WTC11 (cell line): ENCODE data around the gene KCNB1. TPM values are rescaled to one million over a fixed set of nuclear protein-coding genes. Genes with fewer than 3 reads are reported as not detected.

Experiments
- ATAC-seq: fragments of 200-7000 bp; cut with Tn5 transposase; 2 replicates; pipeline ENCODE4 v1.10.0; 2021; ENCODE audit warnings: mild to moderate bottlenecking, moderate library complexity
- CTCF ChIA-PET: fragments of 300-600 bp; sonication (Branson Sonifier 250); formaldehyde crosslinking; loops from one replicate; lab custom pipeline; 2021; ENCODE audit warnings: antibody characterized with exemption; lab: Charles Lee
- POLR2A ChIA-PET: fragments of 350-600 bp; sonication (Branson Sonifier 250); formaldehyde crosslinking; loops from one replicate; lab custom pipeline; 2021; ENCODE audit warnings: antibody characterized with exemption; lab: Charles Lee
- DNase-seq: peaks from one replicate; pipeline ENCODE4 v3.0.0; 2021; ENCODE audit warnings: low spot score
- H3K27ac Mint-ChIP-seq: 2 replicates; pipeline ENCODE4 v1.8.0; 2021; ENCODE audit warnings: mixed read lengths
- H3K27me3 Mint-ChIP-seq: 2 replicates; pipeline ENCODE4 v1.8.0; 2021; ENCODE audit warnings: low read depth, mild to moderate bottlenecking, moderate library complexity, mixed read lengths
- H3K36me3 Mint-ChIP-seq: 2 replicates; pipeline ENCODE4 v1.8.0; 2021; ENCODE audit warnings: mixed read lengths
- H3K4me1 Mint-ChIP-seq: 2 replicates; pipeline ENCODE4 v1.8.0; 2022; ENCODE audit warnings: mixed read lengths
- H3K4me3 Mint-ChIP-seq: 2 replicates; pipeline ENCODE4 v1.8.0; 2021; ENCODE audit warnings: mild to moderate bottlenecking, moderate library complexity, mixed read lengths
- H3K9me3 Mint-ChIP-seq: 2 replicates; pipeline ENCODE4 v1.8.0; 2021; ENCODE audit warnings: mixed read lengths
- AFF4 ChIP-seq: sonication (generic); formaldehyde crosslinking; IDR thresholded peaks from 2 replicates; pipeline ENCODE4 v1.8.1; 2023; ENCODE audit warnings: mild to moderate bottlenecking, missing genetic modification reagents, borderline replicate concordance
- ATF2 ChIP-seq: sonication (generic); formaldehyde crosslinking; IDR thresholded peaks from 2 replicates; pipeline ENCODE4 v1.8.1; 2022; ENCODE audit warnings: low read depth, missing genetic modification reagents, borderline replicate concordance
- CBFB ChIP-seq: sonication (generic); formaldehyde crosslinking; IDR thresholded peaks from 2 replicates; pipeline ENCODE4 v1.8.1; 2022; ENCODE audit warnings: mild to moderate bottlenecking, low read depth, missing genetic modification reagents
- CREB1 ChIP-seq: sonication (generic); formaldehyde crosslinking; IDR thresholded peaks from 2 replicates; pipeline ENCODE4 v1.8.0; 2023; ENCODE audit warnings: mild to moderate bottlenecking, missing genetic modification reagents
- EMX1 ChIP-seq: fragments of 250-450 bp; sonication (Bioruptor Pico); IDR thresholded peaks from 2 replicates; pipeline ENCODE4 v1.8.0; 2021; ENCODE audit warnings: mild to moderate bottlenecking
- GRHL2 ChIP-seq: fragments of 250-450 bp; sonication (Bioruptor Pico); IDR thresholded peaks from 2 replicates; pipeline ENCODE4 v1.8.0; 2022; ENCODE audit warnings: mild to moderate bottlenecking, moderate library complexity; ENCODE audit not compliant: insufficient replicate concordance, severe bottlenecking
- MXD4 ChIP-seq: fragments of 250-450 bp; sonication (Bioruptor Pico); IDR thresholded peaks from 2 replicates; pipeline ENCODE4 v1.8.0; 2021; ENCODE audit warnings: mild to moderate bottlenecking, moderate library complexity, borderline replicate concordance
- RORB ChIP-seq: fragments of 250-450 bp; sonication (Bioruptor Pico); IDR thresholded peaks from 2 replicates; pipeline ENCODE4 v1.9.0; 2021; ENCODE audit warnings: mild to moderate bottlenecking
- SP1 ChIP-seq: sonication (generic); formaldehyde crosslinking; conservative IDR thresholded peaks from 2 replicates; pipeline ENCODE4 v1.8.1; 2022; ENCODE audit warnings: missing genetic modification reagents
- TCF7 ChIP-seq: sonication (generic); formaldehyde crosslinking; IDR thresholded peaks from 2 replicates; pipeline ENCODE4 v1.8.0; 2022; ENCODE audit warnings: mild to moderate bottlenecking, low read depth, missing genetic modification reagents, moderate library complexity
- TEAD1 ChIP-seq: sonication (generic); formaldehyde crosslinking; IDR thresholded peaks from 2 replicates; pipeline ENCODE4 v1.8.0; 2022; ENCODE audit warnings: mild to moderate bottlenecking, missing genetic modification reagents
- ZNF138 ChIP-seq: sonication (generic); formaldehyde crosslinking; conservative IDR thresholded peaks from 2 replicates; pipeline ENCODE4 v1.8.1; 2022; ENCODE audit warnings: mild to moderate bottlenecking, moderate library complexity, missing genetic modification reagents
- ZNF281 ChIP-seq: sonication (generic); formaldehyde crosslinking; IDR thresholded peaks from 2 replicates; pipeline ENCODE4 v1.8.0; 2023; ENCODE audit warnings: mild to moderate bottlenecking, missing genetic modification reagents
- ZNF416 ChIP-seq: fragments of 250-450 bp; sonication (Bioruptor Pico); IDR thresholded peaks from 2 replicates; pipeline ENCODE4 v1.9.0; 2021; ENCODE audit warnings: mild to moderate bottlenecking, inconsistent platforms
- ZSCAN18 ChIP-seq: fragments of 250-450 bp; sonication (Bioruptor Pico); IDR thresholded peaks from 2 replicates; pipeline ENCODE4 v2.1.2; 2022; ENCODE audit warnings: mild to moderate bottlenecking, moderate library complexity
- total RNA-seq: library from RNA; stranded (reverse); gene quantifications from 3 replicates; pipeline ENCODE4 v1.2.3, GENCODE V29; 2021
- TF ChIP-seq, protein P1 (sequence below): sonication (generic); formaldehyde crosslinking; IDR thresholded peaks from 2 replicates; pipeline ENCODE4 v1.8.0; 2023; ENCODE audit warnings: missing genetic modification reagents

Gene KCNB1
- total RNA-seq, 1 experiment from 2014 or later: 1.1 TPM

DNA sequence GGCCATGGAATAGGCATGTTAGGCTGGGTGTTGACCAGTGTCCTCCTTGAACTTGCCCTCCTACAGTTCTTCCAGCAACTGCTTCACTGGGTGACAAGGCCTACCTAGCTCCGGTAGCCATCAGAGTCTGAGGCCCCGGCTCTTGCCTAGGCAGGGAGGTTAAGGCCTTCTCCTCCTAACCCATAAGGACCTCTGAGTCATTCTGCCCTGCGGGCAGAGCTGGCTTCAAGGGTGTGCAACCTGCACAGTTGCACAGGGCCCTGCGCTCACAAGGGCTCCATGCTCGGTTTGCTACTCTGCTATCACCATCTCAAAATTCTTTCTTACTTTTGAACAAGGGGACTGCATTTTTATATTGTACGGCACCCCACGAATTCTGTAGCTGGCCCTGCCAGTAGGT lies 17.9 kb downstream of the KCNB1 start (continued):
- TF ChIP-seq ZNF138 (CRISPR knock-in tag) (no peak), EMX1 (CRISPR knock-in tag) (no peak), AFF4 (CRISPR knock-in tag) (no peak), RORB (CRISPR knock-in tag) (no peak), ZNF416 (no peak), TEAD1 (CRISPR knock-in tag) (no peak)

DNA sequence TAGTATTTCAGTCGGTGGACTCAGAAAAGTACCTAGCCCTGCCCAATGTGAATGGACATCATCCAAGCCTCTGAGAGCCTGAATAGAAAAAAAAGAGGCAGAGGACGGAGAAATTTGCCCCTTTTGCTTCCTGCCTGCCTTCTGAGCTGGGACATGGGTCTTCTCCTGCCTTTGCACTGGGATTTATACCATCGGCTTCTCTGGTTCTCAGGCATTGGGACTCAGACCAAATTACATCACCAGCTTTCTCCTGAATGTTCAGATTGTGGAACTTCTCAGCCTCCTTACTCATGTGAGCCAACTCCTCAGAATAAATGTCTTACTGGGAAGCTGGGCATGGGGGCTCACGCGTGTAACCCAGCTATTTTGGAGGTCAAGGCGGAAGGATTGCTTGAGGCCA lies 19.8 kb downstream of the KCNB1 start:
- ATAC-seq: no peak
- Mint-ChIP-seq H3K9me3 (peaks cover 10% of the 10 kb centered on the region), H3K4me1 (peaks cover 5% of the 10 kb centered on the region), H3K36me3 (no peaks in the 10 kb centered on the region), H3K4me3 (no peak overlapping the region), H3K27ac (no peak overlapping the region), H3K27me3 (peaks cover 4% of the 10 kb centered on the region; the same call in 1 of the 2 replicates)
- POLR2A ChIA-PET: no interaction called here
- TF ChIP-seq ZNF416 (no peak), TCF7 (CRISPR knock-in tag) (no peak), CBFB (CRISPR knock-in tag) (no peak), ATF2 (CRISPR knock-in tag) (no peak), MXD4 (CRISPR knock-in tag) (no peak), ZSCAN18 (no peak), CREB1 (CRISPR knock-in tag) (no peak), TEAD1 (CRISPR knock-in tag) (no peak), SP1 (CRISPR knock-in tag) (no peak), GRHL2 (CRISPR knock-in tag) (no peak), ZNF281 (CRISPR knock-in tag) (no peak)
- TF ChIP-seq, protein P1, sequence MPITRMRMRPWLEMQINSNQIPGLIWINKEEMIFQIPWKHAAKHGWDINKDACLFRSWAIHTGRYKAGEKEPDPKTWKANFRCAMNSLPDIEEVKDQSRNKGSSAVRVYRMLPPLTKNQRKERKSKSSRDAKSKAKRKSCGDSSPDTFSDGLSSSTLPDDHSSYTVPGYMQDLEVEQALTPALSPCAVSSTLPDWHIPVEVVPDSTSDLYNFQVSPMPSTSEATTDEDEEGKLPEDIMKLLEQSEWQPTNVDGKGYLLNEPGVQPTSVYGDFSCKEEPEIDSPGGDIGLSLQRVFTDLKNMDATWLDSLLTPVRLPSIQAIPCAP (CRISPR knock-in tag): no peak
- CTCF ChIA-PET: interaction anchor here (0.8 kb wide), 1 partner anchor 21 kb away, joined by 3 read pairs; no protein-coding TSS in a partner anchor
- DNase-seq: no peak
